HS-27A (cell line): ENCODE data around the gene TUBA4A.

Source experiments
- DNase-seq: peaks from one replicate; pipeline ENCODE4 v3.0.0-alpha.2; 2012; ENCODE audit warnings: low read depth, missing footprints

Gene TUBA4A

DNA sequence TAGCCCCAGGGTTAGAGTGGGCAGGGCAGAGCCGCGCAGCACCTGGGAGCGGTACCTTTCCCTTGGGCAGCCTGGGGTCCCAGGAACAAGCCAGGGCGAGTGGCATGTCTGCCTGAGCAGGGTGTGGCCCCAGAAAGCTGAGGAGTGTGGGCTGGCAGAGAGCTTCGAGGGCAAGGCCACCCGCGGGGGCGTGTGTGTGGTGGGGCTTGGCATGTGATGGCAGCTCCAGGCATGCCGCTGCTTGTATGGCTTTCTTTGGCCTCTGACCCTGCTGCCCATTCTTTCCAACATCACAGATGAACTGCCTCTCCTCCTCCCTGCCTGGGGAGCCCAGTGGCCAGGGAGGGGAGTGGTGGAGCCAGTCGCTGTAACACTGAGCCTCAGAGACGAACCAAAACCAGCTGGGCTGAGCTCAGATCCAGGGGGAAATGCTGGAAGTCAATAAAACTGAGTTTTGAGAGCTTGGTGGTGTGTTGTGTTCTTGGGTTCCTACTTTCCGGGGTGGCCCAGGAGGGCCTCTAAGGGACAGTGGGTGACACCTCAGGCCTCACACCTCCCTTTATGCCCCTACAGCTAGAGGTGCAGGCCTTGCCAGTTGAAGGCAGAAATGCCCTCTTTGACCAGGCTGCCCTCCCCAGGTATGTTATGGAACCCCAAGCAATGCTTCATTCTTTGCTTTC is 32.9 kb upstream of the TUBA4A start:
- DNase-seq, result no peak

DNA sequence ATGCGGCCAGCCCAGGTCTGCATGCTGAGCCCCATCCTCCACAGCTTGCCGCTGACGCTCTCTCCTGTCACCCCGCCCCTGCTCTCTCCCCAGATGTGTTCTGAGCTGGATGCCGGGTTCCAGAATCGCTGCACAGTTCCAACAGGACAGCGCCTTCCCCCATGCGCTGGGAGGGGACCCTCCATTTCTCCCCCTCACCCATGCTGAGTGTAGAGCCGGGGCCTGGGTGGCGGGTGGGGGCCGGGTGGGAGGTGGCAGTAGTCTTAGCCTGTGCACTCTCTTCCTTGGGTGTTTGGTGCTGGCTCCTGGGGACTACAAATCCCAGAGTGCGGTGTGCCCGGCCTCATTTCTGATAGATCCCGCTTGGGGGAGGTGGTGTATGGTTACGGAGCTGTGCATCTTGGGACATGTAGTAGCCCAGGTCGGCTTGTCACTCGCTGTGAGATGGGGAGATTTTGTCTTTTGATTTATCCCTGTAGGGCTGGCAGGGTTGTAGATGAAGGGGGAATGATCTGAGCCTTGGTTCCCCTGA is 32.2 kb upstream of the TUBA4A start:
- DNase-seq, result no peak

DNA sequence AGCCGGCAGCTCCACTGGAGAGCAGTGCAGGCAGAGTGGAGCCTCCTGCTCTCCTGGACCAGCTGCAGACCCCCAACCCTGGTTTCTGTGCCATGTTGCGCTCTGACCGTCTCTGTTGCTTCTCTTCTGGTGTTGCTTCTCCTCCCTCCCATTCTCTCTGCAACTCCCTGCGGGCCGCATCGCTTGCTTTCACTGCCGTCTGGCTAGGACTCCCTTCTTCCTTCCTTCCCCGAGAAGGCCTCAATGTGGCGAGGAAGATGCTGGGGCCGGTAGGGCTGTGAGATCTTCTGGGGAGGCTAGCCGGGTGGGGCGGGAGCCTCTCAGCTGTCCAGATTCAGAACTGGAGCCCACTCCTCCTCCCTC is 31.6 kb upstream of the TUBA4A start:
- no peak for DNase-seq

DNA sequence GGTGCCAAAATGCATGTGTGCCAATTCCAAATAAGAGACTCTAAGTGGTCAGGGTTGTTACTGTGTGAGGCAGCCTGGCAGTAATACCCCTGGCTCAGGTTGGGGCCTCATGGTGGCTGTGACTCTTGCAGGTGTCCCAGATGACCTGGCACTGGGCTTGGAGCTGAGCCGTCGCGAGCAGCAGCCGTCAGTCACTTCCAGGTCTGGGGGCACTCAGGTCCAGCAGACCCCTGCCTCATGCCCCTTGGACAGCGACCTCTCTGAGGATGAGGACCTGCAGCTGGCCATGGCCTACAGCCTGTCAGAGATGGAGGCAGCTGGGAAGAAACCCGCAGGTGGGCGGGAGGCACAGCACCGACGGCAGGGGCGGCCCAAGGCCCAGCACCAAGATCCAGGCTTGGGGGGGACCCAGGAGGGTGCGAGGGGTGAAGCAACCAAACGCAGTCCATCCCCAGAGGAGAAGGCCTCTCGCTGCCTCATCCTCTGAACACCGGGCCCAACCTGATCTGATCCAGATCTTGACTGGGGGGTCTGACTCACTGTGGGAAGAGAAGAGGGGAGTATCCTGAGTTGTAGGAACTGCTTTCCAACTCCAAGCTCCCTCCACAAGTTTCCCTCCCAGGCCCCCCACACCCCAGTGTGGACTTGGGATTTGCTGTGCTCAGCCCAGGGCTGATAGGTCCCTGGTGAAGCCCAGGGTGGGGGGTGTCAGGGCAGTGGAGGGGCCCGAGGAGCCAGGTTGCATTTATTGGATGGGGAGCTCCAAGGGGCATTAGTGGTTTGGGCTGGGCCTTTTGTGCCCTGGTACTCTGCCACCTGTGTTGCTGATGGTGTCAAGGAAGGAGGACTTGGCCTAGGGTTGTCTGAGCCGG is 31.0 kb upstream of the TUBA4A start:
- DNase-seq, result no peak

DNA sequence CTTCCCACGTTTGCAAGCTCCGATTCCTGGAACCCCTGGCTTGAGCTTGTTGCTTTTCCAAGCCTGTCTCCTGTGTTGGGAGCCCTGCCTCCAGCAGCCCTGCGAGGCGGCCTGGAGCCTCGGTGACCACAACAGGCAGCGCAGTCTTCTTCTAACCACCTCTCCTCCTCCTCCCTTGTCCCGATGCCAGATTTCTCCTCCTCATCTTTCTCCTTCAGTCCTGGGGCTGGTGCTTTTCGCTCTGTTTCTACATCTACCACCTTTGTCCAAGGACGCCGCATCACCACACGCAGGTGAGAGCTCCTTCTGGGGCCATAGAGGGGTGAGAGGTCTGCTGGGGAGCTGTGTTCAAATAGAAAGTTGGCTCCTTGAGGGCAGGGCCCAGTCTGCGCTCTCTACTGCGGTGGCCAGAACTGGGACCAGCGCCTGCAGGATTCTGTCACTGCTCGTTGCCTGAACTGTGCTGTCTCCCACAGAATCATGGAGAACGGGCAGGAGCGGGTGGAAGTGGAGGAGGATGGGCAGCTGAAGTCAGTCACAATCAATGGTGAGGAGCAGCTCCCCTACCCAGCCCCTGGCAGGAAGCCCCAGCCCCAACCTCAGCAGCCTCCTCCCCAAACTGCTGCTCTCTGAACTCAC is 29.3 kb upstream of the TUBA4A start:
- DNase-seq, result no peak

DNA sequence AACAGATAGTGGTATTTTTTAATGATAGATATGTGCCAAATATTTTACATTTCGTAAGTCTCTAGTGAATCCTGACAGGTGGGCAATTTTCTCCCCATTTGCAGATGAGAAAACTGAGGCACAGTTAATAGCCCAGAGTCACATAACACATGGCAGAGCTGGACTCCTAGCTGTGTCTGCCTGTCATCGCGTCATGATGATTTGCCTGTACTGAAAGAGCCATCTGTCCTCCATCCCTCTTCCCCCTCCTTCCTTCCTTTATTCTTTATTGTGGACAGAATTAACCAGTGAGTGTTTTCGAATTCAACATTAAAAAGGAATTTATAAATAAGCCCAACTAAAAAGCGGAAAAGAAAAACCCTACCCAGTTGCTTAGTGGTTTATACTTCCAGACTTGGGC is 28.7 kb upstream of the TUBA4A start:
- no peak for DNase-seq

DNA sequence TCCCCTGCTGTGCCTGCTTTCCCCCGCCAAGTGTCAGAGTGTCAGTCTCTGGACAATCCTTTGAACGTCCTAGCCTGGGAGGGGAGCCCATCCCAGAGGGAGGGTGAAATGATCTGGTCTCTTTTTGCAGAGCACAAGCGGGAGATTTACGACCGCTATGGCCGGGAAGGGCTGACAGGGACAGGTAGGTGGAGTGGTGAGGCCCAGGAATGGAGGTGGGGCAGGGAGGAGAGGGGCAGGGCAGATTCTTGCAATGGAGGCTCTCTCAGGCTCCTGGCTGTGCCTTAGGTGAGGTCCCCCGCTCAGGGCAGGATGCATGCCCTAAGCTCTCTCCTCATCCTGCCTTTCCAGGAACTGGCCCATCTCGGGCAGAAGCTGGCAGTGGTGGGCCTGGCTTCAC is 27.9 kb upstream of the TUBA4A start:
- no peak for DNase-seq

DNA sequence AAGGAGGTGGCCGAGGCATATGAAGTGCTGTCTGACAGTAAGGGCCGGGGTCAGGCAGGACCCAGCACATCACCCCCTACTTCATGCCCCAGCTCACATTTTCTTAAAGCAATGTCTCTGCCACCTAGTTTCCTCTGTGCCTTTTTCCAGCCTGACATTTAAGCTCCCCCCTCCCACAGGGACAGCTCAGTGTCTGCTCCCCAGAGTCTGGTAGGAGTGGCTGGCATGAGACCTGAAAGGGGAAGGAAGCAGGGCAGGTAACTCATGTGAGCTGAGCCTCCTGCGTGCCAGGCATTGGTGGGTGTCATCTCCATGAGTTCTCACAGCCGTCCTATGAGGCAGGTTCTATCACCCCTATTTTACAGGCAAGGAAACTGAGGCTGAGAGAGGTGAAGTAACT is 26.9 kb upstream of the TUBA4A start:
- DNase-seq, result no peak

DNA sequence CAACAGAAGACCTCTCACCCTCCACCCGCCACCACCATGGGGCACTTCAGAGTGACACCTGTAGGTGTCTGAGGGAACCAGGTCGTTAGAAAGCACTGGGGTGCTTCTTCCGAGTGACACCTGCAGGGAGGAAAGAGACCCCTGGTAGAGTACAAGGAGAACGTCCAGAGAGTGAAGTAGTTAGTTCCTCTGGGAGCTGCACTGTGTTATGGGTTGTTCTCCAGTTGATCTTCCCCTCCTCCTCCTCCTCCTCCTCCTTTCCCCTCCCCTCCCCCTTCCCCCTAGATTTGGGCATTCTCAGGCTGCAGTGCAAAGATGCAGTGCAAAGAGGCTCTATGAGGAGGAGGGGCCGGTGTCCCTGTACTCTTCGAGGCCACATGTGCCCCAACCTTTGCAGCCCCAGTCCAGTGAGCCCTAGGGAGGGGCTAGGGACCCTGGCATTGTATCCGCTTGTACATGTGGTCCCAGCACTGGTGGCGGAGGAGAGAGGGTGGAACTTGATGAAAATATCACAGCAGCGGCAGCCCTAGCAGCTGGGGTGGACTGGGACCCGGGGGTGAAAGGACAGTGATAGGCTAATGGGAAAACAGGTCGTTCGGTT is 26.3 kb upstream of the TUBA4A start:
- no peak for DNase-seq

DNA sequence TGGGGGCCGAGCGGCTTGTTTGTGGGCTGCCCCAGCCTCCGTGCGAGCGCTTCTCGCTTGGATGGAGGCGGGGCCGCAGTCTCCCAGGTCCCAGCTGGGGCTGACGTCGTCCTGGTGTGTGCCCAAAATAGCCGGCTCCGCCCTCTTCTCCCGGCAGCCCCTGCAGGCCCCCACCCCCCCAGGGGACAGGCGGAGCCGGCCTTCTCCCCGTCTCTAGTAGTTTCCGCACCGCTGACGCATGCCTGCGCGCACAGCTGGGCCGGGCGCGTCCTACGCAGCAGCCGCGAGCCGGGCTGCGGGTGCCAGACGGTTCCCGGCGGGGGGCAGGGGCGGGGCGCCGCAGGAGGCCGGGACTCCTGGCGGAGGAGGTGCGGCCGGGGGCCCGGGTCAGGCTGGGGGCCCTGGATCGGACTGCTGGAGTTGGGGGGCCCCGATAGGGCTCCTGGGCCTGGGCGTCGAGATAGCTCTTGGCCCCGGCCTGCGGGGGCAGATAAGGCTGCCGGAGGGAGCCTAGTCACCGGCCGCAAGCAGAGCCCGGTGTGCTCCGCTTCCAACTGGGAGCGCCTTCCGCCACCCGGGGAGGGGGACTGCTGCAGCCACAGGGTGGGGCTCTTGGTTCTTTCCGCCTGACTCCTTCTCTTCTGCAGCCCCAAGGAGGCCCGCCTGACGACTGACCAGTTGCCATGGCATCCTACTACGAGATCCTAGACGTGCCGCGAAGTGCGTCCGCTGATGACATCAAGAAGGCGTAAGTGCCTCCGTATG is 25.6 kb upstream of the TUBA4A start, which contains the start of gene DNAJB2:
TSS of gene DNAJB2 (plus strand) at position 216 of the 765 bp plus-strand sequence. CDS start at position 684, 468 bp downstream.
- DNase-seq, result peak; percentile 77

DNA sequence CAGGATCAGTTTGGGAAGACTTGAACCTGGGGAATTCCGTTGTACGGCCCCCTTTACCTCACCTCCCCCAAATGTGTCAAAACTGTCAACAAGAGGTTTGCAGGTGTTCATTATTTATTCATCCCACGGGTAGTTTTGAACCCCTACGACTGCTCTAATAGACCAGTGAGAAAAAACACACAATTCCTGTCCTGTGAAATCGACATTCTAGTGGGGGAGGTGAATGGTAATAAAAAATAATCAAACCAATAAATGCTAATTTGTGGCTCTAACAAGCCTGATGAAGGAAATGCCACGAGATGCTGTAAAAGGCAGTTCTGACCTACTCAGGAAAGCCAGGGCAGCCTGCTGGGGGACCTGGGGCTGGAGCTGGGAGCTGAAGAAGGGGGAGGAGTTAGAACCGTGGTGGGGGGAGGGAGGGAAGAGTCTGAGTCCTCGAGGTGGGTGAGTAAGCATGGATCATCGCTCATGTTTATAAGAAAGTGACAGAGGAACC is 25.0 kb upstream of the TUBA4A start:
- no peak for DNase-seq

DNA sequence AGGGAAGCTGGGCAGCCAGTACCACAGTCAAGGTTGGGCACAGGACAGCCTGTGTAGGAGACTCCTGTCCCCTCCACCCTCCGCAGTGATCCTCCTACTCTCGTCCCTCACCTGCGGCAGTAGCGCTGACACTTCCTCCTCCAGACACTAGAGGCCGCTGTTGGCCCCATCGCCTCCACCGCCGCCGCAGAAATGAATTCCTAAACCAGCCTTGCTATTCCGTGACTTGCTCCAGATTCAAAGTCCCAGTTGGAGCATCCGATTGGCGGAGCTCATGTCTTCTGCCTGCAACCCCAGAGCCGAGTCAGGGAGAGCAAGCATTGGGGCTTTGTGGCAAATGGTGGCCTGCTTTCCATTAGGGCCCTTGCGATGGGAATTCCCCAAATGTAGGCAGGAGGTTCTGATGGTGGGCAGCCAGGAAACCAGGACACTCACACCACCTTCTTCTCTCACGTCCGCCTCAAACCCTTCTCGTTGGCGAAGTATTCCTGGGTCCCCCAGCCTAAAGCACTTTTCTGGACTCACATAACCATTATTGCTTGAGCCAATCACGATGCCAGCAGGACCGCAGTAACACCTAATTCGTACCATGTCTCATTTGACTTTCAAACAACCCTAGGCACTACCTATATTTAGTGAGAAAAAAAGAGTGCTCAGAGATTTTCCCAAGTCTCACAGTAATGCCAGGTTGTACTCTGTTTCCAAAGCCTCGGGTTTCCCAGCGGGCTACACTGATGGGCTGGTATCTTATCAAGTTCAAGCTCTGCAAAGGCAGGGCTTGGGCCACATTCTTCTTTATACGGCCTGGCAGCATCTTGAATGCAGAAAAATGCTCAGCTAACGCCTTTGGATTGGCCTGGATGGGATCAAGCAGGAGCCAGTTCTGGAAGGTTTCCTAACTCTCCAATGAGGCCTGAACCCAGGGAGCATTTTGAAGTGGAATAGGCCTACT is 24.3 kb upstream of the TUBA4A start:
- DNase-seq, result no peak

DNA sequence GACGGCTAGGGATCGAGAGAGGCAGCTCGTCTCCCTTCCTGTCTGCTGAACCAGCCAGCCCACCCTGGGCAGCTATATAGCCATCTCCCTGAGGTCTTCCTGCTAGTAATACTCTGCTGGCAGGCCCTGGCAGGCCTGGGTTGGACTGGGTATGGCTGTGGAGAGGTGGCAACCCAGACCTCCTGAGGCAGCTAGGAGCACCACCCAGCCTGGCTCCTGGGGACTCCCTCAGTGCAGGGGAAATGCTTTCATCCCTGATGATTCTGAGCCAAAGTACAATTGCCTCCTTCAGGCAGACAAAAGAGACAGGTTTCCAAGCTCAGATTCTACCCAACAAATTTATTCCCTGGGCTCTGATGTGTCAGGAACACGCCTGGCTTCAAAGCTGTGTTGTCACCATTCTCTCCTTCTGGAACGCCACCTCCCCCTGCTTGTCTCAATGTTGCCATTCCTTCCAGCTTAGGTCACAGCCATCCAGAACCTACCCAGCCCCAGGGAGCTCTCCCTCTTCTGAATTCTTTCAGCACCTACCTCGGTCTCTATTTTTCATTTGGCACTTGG is 20.7 kb upstream of the TUBA4A start:
- peak; percentile 49 for DNase-seq

DNA sequence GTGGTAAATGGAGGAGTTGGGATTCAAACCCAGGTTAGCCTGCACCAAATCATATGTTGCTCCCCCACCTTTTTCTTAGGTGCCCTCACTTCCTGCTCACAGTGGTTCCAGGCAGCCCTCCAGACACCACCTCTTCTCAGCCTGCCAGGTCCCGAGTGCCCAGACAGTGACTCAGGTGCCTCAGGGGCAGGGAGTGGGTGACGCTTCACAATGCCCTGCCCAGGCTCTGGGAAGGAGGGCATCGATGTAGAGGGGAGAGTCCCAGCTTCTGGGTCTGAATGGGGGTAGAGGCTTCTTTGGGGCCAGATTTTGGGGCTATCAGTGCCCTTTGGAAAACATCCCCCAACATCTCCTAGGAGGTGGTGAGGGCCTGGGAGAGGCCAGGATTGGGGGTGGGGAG is 20.2 kb upstream of the TUBA4A start:
- DNase-seq, result no peak

DNA sequence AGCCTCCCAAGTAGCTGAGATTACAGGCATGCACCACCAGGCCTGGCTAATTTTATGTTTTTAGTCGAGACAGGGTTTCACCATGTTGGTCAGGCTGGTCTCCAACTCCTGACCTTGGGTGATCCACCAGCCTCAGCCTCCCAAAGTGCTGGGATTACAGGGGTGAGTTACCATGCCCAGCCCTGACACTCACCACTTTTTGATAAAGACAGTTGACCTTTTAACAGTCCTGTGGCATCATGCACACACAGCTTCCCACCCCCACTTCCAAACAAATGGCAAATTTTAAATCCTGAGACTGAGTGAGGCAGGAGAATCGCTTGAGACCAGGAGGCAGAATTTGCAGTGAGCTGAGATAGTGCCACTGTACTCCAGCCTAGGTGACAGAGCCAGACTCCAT is 19.3 kb upstream of the TUBA4A start:
- no peak for DNase-seq

DNA sequence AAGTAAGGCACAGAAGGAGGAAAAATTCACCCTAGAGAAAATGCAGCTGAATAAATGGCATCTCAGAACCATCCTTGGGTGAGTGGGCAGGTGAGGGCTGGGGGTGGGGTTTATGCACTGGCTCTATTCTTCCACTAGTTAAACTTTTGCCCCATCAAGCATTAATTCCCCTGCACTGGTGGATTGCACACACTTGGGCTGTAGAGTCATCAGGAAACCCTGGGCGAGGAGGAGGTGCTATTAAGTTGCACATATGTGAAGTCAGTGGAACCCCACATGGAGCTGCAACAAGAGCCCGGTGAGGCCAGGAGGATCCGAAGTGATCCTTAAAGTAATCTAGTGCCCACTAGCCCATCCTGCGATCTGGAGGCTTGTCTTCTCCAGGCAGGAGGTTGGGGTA is 18.6 kb upstream of the TUBA4A start:
- no peak for DNase-seq

DNA sequence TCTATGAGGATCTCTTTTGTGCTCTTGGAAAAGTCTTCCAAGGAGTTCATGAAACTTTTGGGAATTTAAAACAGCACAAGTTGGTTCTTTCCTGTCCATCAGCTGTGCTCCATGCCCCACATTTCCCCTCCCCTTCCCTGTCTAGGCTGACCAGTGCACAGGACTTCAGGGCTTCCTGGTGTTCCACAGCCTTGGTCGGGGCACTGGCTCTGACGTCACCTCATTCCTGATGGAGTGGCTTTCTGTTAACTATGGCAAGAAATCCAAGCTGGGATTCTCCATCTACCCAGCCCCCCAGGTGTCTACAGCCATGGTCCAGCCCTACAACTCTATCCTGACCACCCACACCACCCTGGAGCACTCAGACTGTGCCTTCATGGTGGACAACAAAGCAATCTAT is 17.3 kb upstream of the TUBA4A start:
- DNase-seq, result no peak

DNA sequence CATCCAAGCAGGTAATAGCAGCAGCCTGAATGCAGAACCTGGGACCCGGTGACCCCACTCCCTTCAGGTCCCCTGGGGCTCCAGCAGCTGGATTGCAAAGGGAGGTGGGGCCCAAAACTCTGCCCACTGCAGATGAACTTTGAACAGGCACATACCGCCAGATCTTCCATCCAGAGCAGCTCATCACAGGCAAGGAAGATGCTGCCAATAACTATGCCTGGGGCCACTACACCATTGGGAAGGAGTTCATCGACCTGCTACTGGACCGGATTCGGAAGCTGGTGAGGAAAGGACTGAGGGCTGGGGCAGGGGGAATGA is 16.3 kb upstream of the TUBA4A start:
- DNase-seq, result no peak

DNA sequence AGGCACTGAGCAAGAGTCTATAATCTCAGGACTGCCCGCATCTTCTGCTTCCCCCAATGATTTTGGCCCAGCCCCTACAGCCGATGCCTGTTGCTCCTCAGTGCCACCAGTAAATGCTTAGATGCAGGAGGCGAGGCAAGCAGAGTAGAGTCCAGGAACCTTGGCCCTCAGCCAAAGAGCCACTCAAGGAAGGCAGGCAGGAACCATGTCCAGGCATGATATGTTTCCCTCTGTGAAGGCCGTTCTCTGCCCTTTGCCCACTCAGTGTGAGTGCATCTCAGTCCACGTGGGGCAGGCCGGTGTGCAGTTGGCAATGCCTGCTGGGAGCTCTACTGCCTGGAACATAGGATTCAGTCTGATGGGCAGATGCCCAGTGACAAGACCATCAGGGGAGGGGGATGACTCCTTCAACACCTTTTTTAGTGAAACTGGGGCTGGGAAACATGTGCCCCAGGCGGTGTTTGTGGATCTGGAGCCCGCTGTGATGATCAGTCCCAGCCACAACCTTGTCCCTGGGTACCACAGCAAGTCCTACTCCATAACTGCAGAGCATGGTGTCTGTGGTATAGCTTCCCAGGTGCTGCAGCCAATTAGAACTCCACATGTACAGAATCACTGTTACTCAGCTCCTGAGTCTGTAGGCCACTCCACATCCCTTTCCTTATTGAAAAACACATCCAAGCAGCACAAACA is 15.8 kb upstream of the TUBA4A start:
- DNase-seq, result no peak

DNA sequence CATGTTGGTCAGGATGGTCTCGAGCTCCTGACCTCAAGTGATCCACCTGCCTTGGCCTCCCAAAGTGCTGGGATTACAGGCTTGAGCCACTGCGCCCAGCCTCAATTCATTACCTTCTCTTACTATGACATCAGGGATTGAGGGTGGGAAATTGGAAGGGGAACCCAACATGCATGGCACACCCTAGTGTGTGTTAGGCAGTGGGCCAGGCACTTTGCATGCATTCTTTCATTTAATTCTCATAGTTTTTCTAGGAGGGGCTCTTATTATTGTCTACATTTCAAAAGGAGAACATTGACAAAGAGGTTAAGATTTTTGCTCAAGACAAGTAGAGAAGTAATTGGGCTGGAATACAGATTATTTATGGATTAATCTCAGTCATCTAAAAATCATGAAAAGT is 14.6 kb upstream of the TUBA4A start:
- DNase-seq, result no peak
